Nephron progenitor cell (in vitro differentiated cells): ENCODE measurements around the gene DEFB129.
A peak's percentile ranks its signal among the peaks of the same experiment; 100 is the strongest.

ENCODE experiments used
- DNase-seq: peaks from one replicate; pipeline ENCODE4 v3.0.0; 2021
- H3K27ac Mint-ChIP-seq: 2 replicates; pipeline ENCODE4 v1.8.0; 2021; ENCODE audit warnings: mild to moderate bottlenecking, moderate library complexity, mixed read lengths
- H3K27me3 Mint-ChIP-seq: 2 replicates; pipeline ENCODE4 v1.8.0; 2021; ENCODE audit warnings: mild to moderate bottlenecking, low read depth, mixed read lengths; ENCODE audit not compliant: poor library complexity
- H3K36me3 Mint-ChIP-seq: 2 replicates; pipeline ENCODE4 v1.8.0; 2021; ENCODE audit warnings: low read depth, mixed read lengths
- H3K4me1 Mint-ChIP-seq: 2 replicates; pipeline ENCODE4 v1.8.0; 2021; ENCODE audit warnings: mixed read lengths
- H3K4me3 Mint-ChIP-seq: 2 replicates; pipeline ENCODE4 v1.8.0; 2021; ENCODE audit warnings: mild to moderate bottlenecking, moderate library complexity, mixed read lengths
- H3K9me3 Mint-ChIP-seq: 2 replicates; pipeline ENCODE4 v1.8.0; 2021; ENCODE audit warnings: mild to moderate bottlenecking, moderate library complexity, mixed read lengths
- CTCF ChIP-seq: fragments of 200-600 bp; sonication (generic); IDR thresholded peaks from 2 replicates; pipeline ENCODE4 v1.5.0; 2021; ENCODE audit warnings: antibody characterized with exemption

Gene DEFB129

GRCh38 chr20:258269-258858 is 31.3 kb downstream of the DEFB129 start:
- Mint-ChIP-seq H3K4me3 (no peak overlapping the region), H3K27me3 (peaks cover 16% of the 10 kb centered on the region)
- TF ChIP-seq CTCF, result no peak

DNA sequence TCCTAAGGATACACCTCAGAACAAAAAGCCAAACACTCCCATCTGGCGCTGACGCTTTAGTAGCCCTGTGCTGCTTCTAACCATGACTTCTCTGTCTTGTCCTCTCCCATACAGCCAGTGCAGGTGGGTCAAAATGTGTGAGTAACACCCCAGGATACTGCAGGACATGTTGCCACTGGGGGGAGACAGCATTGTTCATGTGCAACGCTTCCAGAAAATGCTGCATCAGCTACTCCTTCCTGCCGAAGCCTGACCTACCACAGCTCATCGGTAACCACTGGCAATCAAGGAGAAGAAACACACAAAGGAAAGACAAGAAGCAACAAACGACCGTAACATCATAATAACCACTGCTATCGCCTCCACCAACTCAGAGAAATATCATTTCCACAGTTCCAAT is 31.9 kb downstream of the DEFB129 start:
- H3K4me3 Mint-ChIP-seq, result no peak overlapping the region
- H3K27ac Mint-ChIP-seq, result no peak overlapping the region
- H3K9me3 Mint-ChIP-seq, result no peaks in the 10 kb centered on the region
- peaks cover 5% of the 10 kb centered on the region for H3K4me1 Mint-ChIP-seq
- no peak for TF ChIP-seq CTCF
- H3K36me3 Mint-ChIP-seq, result no peaks in the 10 kb centered on the region
- H3K27me3 Mint-ChIP-seq, result peaks cover 16% of the 10 kb centered on the region
- DNase-seq, result no peak

More at GRCh38 chr20:258269-258858, 31.3 kb downstream of the DEFB129 start:
- DNase-seq, result no peak
- Mint-ChIP-seq H3K27ac (no peak overlapping the region), H3K9me3 (no peaks in the 10 kb centered on the region), H3K4me1 (peaks cover 5% of the 10 kb centered on the region), H3K36me3 (no peaks in the 10 kb centered on the region)

DNA sequence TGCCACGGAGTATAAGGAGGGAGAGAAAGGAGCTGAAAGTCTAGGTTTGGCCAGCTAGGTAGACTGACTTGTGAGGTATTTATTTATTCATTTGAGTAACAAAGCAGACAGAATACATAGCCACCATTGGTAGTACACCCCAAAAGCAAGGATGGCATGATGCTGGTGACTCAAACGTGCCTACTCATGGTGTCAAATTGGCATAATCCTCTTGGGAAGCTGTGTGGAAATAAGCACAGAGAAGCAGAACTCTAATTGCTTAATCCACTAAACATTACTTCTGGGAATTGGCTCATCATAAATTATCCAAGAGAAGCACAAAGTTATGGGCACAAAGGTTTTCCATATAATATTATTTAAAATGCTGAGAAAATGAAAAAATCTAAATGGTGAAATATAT is 32.9 kb downstream of the DEFB129 start:
- no peak for DNase-seq
- no peaks in the 10 kb centered on the region for H3K9me3 Mint-ChIP-seq
- no peaks in the 10 kb centered on the region for H3K36me3 Mint-ChIP-seq
- H3K27ac Mint-ChIP-seq, result no peak overlapping the region
- peaks cover 16% of the 10 kb centered on the region for H3K27me3 Mint-ChIP-seq
- TF ChIP-seq CTCF, result no peak
- peaks cover 5% of the 10 kb centered on the region for H3K4me1 Mint-ChIP-seq
- no peak overlapping the region for H3K4me3 Mint-ChIP-seq

- H3K27ac Mint-ChIP-seq, result no peak overlapping the region
- H3K4me1 Mint-ChIP-seq, result peaks cover 27% of the 10 kb centered on the region
Observed at GRCh38 chr20:263701-264100, 36.6 kb downstream of the DEFB129 start.

GRCh38 chr20:266596-267562 is 39.8 kb downstream of the DEFB129 start:
- peak; percentile 97 for DNase-seq
- H3K4me3 Mint-ChIP-seq, result peak overlapping the region; percentile 67

More at GRCh38 chr20:263701-264100, 36.6 kb downstream of the DEFB129 start:
- Mint-ChIP-seq H3K36me3 (no peaks in the 10 kb centered on the region), H3K27me3 (peaks cover 11% of the 10 kb centered on the region), H3K9me3 (no peaks in the 10 kb centered on the region), H3K4me3 (no peak overlapping the region)
- no peak for DNase-seq
- TF ChIP-seq CTCF, result no peak

More at GRCh38 chr20:266596-267562, 39.8 kb downstream of the DEFB129 start:
- no peaks in the 10 kb centered on the region for H3K27me3 Mint-ChIP-seq
- no peaks in the 10 kb centered on the region for H3K9me3 Mint-ChIP-seq
- H3K4me1 Mint-ChIP-seq, result peaks cover 29% of the 10 kb centered on the region
- peak overlapping the region; percentile 81 for H3K27ac Mint-ChIP-seq
- H3K36me3 Mint-ChIP-seq, result peaks cover 17% of the 10 kb centered on the region
- peak; percentile 95 for TF ChIP-seq CTCF
